Esophagus (tissue), 2 donors: Measurements from ENCODE around the gene UPF1. TPM values are rescaled to one million over a fixed set of nuclear protein-coding genes. Genes with fewer than 3 reads are reported as not detected.

Source experiments
- H3K27ac ChIP-seq, 2 donors: one replicate each; pipeline ENCODE4 v1.5.1; 2013; ENCODE audit warnings: low read depth in 2 of 2, mild to moderate bottlenecking in 2 of 2, inconsistent platforms in 1 of 2, low read length in 1 of 2, moderate library complexity in 1 of 2
- H3K27me3 ChIP-seq, 2 donors: one replicate each; pipeline ENCODE4 v1.6.1; 2013; ENCODE audit warnings: low read length in 2 of 2, control low read depth in 1 of 2, mild to moderate bottlenecking in 1 of 2; ENCODE audit not compliant: insufficient read depth in 2 of 2, control insufficient read depth in 1 of 2
- H3K36me3 ChIP-seq, 2 donors: one replicate each; pipeline ENCODE4 v1.6.1; 2013; ENCODE audit warnings: low read length in 1 of 2; ENCODE audit not compliant: control insufficient read depth in 2 of 2, insufficient read depth in 2 of 2
- H3K4me1 ChIP-seq, 2 donors: one replicate each; pipeline ENCODE4 v1.6.1; 2013; ENCODE audit warnings: low read length in 1 of 2; ENCODE audit not compliant: control insufficient read depth in 2 of 2, insufficient read depth in 2 of 2
- H3K4me3 ChIP-seq, 2 donors: one replicate each; pipeline ENCODE4 v1.5.1; 2013; ENCODE audit warnings: low read length in 2 of 2, mild to moderate bottlenecking in 2 of 2, low read depth in 1 of 2, moderate library complexity in 1 of 2
- H3K9me3 ChIP-seq, 2 donors: one replicate each; pipeline ENCODE4 v1.6.1; 2013; ENCODE audit warnings: mild to moderate bottlenecking in 2 of 2, low read depth in 1 of 2, low read length in 1 of 2, moderate library complexity in 1 of 2; ENCODE audit not compliant: control insufficient read depth in 2 of 2, insufficient read depth in 1 of 2
- WGBS, 2 donors: extraction: QIAGEN DNeasy Blood & Tissue Kit; methylation state at CpG; one replicate each; pipeline ENCODE4 v1.1.7; 2013; 5-methylcytosine and 5-hydroxymethylcytosine counted together
- polyA plus RNA-seq, 2 donors: library from polyadenylated mRNA; stranded (reverse); fragments of 200-250 nt; gene quantifications; one replicate each; pipeline ENCODE4 v1.2.3, GENCODE V29; 2013
- donor health status: healthy with polysubstance abuse.
- donor health status: Bipolar disorder and iron deficiency.

UPF1 gene
- polyA plus RNA-seq, 2 donors = 28.1 to 41.7 TPM

- Histone ChIP-seq H3K4me1 (peaks cover 0 to 4% of the 10 kb centered on the region in 2 donors), H3K4me3 (peak overlapping the region; percentile 31 to 76), H3K27ac (peak overlapping the region in 1 of 2 donors; percentile 73), H3K27me3 (no peaks in the 10 kb centered on the region), H3K9me3 (no peaks in the 10 kb centered on the region), H3K36me3 (peaks cover 0 to 2% of the 10 kb centered on the region in 2 donors)
- WGBS, 2 donors = 11 to 12% methylated on average over 18 of the region's 18 CpGs
Observed at GRCh38 chr19:18833849-18834643, 2.3 kb downstream of the UPF1 start.

DNA sequence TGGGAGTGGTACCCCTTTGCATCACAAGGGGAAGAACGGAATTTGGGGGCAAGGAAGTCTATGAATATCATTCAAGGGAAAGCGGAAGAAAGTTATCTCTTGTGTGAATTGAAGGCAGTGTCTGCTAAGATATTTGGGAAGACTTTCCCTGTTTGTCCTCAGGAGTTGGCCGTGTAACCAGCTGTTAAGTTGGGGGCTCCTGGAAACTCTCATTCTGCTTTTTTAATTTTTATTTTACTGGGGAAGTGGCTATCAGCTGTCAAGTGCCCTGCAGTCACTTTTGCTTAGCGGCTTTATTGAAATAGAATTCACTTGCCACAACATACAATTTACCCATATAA is 2.9 kb downstream of the UPF1 start:
- peaks cover 0 to 2% of the 10 kb centered on the region in 2 donors for H3K36me3 ChIP-seq
- no peaks in the 10 kb centered on the region for H3K27me3 ChIP-seq
- no peaks in the 10 kb centered on the region for H3K9me3 ChIP-seq
- peak overlapping the region in 1 of 2 donors; percentile 18 for H3K27ac ChIP-seq
- H3K4me3 ChIP-seq = peak overlapping the region in 1 of 2 donors; percentile 76
- peaks cover 3 to 8% of the 10 kb centered on the region in 2 donors for H3K4me1 ChIP-seq
- 53 to 63% methylated on average over 4 of the region's 4 CpGs for WGBS, 2 donors

- H3K27ac ChIP-seq = no peak overlapping the region
- H3K27me3 ChIP-seq = no peaks in the 10 kb centered on the region
- no peak overlapping the region for H3K4me3 ChIP-seq
- H3K4me1 ChIP-seq = peaks cover 13 to 16% of the 10 kb centered on the region in 2 donors
- no peaks in the 10 kb centered on the region for H3K9me3 ChIP-seq
- H3K36me3 ChIP-seq = peaks cover 0 to 10% of the 10 kb centered on the region in 2 donors
- 61 to 74% methylated on average over 15 of the region's 15 CpGs for WGBS, 2 donors
Observed at GRCh38 chr19:18839465-18840287, 7.9 kb downstream of the UPF1 start.

DNA sequence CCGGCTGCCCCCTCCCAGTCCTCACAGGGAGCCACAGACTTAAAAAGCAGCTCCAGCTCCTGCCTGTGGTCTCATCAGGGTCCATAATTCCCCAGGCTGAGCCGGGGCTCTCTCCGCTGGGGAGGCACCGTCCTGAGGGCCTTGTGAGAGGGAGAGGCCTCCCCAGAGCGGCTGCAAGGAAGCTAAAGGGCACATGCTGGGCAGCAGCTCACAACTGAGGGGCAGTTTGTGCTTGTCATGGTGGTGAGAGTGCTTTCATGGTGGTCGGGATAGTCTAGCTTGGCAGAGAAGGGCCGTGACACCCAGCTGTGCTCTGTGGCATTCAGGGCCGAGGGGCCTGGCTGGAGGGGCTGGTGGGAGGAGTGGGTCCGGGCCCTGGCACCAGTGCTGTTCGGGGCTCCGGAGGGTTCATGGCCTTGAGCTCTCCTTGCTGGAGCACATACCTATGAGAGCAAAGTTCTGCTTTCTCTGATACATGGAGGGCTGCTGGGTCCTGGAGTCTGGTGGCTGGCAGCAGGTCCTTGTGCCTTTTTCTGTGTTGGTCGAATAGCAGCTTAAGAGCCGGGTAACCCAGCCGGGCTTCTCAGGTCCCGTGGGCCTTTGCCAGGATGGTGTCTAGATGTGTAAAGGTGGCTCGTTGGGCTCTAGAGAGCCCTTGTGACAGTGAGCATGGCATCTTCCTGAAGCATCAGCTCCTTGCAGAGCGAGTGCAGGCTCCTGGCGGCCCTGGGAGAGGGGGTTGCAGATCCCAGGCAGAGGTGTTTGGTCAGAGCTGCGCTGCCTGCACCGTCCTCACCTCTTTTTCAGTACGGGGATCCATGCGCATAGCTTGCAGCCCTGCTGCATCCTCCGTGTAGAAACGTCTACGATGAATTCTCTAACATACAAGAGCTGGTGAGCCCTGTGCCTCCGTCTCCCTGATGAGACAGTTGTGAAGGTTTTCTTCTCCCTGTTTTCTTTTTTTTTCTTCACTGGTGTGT is 8.8 kb downstream of the UPF1 start:
- H3K4me3 ChIP-seq = no peak overlapping the region
- no peaks in the 10 kb centered on the region for H3K9me3 ChIP-seq
- H3K36me3 ChIP-seq = peaks cover 0 to 9% of the 10 kb centered on the region in 2 donors
- WGBS, 2 donors = 67 to 73% methylated on average over 26 of the region's 26 CpGs
- H3K4me1 ChIP-seq = peaks cover 15% of the 10 kb centered on the region in 2 donors
- no peaks in the 10 kb centered on the region for H3K27me3 ChIP-seq
- no peak overlapping the region for H3K27ac ChIP-seq

DNA sequence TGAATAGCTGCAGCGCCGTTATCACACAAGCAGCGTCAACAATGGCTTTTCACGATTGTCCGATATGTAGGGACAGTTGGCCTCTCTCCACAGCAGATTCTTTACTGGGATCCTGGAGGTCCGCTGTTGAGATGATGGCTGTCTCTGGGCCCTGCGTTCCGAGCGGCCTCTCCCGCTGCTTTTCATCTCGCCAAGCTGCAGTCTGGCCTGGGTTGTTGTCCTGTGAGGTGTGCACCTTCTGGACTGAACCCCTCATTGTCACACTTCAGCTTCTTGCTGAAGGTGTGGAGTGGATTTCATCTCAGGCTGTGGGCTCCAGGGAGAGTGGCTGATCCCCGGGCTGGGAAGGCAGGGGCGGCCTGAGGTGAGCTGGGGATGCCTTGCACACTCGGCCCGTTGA is 9.6 kb downstream of the UPF1 start:
- Histone ChIP-seq H3K27ac (no peak overlapping the region), H3K4me3 (no peak overlapping the region), H3K9me3 (no peaks in the 10 kb centered on the region), H3K4me1 (peaks cover 15 to 18% of the 10 kb centered on the region in 2 donors), H3K36me3 (peaks cover 0 to 16% of the 10 kb centered on the region in 2 donors), H3K27me3 (no peaks in the 10 kb centered on the region)
- 80% methylated on average over 15 of the region's 15 CpGs for WGBS, 2 donors

DNA sequence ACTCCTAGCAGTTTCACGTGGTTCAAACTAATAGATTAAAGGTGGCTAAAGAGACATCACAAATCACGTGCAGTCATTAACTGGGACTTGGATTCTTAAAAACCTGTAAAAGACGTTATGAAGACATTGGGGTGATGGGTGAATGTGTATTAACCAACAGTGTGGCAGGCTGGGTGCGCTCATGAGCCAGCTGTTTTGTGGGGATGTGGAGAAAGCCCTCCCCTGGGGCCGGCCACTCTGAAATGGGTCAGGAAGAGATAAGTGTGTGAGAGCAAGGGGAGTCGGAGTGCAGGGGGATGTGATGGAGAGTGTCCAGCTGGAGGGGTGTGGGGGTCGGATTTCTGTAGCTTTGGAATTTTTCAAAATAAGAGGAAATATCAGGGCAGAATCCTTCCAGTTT is 10.4 kb downstream of the UPF1 start:
- WGBS, 2 donors = 60% methylated on average over 7 of the region's 7 CpGs
- H3K4me3 ChIP-seq = no peak overlapping the region
- no peak overlapping the region for H3K27ac ChIP-seq
- peaks cover 0 to 16% of the 10 kb centered on the region in 2 donors for H3K36me3 ChIP-seq
- peaks cover 15 to 18% of the 10 kb centered on the region in 2 donors for H3K4me1 ChIP-seq
- H3K27me3 ChIP-seq = no peaks in the 10 kb centered on the region
- H3K9me3 ChIP-seq = no peaks in the 10 kb centered on the region

- WGBS, 2 donors = 74 to 75% methylated on average over 7 of the region's 7 CpGs
- Histone ChIP-seq H3K36me3 (peaks cover 0 to 21% of the 10 kb centered on the region in 2 donors), H3K27ac (no peak overlapping the region), H3K27me3 (no peaks in the 10 kb centered on the region), H3K9me3 (no peaks in the 10 kb centered on the region), H3K4me1 (peaks cover 15 to 20% of the 10 kb centered on the region in 2 donors), H3K4me3 (no peak overlapping the region)
Observed at GRCh38 chr19:18843960-18844359, 12.2 kb downstream of the UPF1 start.

DNA sequence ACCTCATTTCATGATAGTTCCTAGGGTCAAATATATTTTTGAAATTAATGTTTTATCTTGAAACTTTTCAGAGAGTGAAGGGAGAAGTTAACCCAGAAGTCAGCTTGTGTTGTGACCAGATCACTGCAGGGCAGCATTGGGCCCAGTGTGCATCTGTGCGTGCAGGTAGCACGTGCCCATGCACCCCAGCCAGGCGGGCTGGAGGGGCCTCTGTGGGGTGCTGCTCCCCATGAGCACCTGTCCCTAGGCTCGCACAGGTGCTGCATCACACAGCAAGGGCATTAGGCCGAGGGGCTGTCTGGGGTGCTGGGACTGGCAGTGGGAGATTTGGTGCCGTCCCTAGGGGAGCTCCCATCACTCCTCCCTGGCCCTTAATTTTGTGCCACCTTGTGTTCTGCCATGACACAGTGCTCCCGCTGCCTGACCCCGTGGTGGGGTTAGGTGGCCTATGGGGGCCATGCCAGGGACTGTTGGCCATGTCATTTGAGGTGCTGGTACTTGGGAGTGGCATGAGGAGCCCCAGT is 13.1 kb downstream of the UPF1 start:
- Histone ChIP-seq H3K36me3 (peaks cover 0 to 24% of the 10 kb centered on the region in 2 donors), H3K27ac (no peak overlapping the region), H3K27me3 (no peaks in the 10 kb centered on the region), H3K4me3 (no peak overlapping the region), H3K4me1 (peaks cover 13 to 19% of the 10 kb centered on the region in 2 donors), H3K9me3 (no peaks in the 10 kb centered on the region)
- WGBS, 2 donors = 94% methylated on average over 8 of the region's 8 CpGs

DNA sequence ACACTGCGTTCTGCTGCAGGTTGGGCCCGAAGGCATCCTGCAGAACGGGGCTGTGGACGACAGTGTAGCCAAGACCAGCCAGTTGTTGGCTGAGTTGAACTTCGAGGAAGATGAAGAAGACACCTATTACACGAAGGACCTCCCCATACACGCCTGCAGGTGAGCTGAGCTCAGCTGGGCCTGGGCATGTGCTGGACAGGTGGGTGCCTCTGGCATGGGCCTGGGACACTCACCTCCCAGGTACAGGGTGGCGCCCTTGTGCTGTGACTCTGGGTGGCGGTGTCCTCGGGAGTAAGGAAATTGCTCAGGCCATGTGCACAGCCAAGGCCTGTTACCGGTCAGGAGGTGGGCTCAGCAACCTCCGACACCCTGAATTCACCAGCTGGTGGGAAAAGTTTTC is 14.2 kb downstream of the UPF1 start:
- Histone ChIP-seq H3K4me3 (no peak overlapping the region), H3K4me1 (peaks cover 11 to 24% of the 10 kb centered on the region in 2 donors), H3K9me3 (no peaks in the 10 kb centered on the region), H3K27me3 (no peaks in the 10 kb centered on the region), H3K27ac (no peak overlapping the region), H3K36me3 (peaks cover 4 to 29% of the 10 kb centered on the region in 2 donors)
- 76 to 79% methylated on average over 12 of the region's 12 CpGs for WGBS, 2 donors
